Measurements from ENCODE around the gene SCYL1.
"Not testable (repeated sequence)": the region's sequence is repeated elsewhere in the genome, so short reads cannot be mapped to it uniquely, and the experiment has no call there.

The SCYL1 gene

GRCh38 chr11:65522718-65523630 lies 1.9 kb upstream of the SCYL1 start:
- not testable (repeated sequence) for H4K91ac ChIP-seq (ENCODE audit: low read depth, low read length); H3K9me3 ChIP-seq (ENCODE audit: insufficient read depth, low read depth, low read length); H3K4me2 ChIP-seq (ENCODE audit: low read length); H2BK5ac ChIP-seq (ENCODE audit: low read depth, low read length, poor library complexity); H3K79me1 ChIP-seq (ENCODE audit: low read length); H3K27ac ChIP-seq (ENCODE audit: low read depth, low read length); H3K23ac ChIP-seq (ENCODE audit: low read length); H3K14ac ChIP-seq (ENCODE audit: low read length); H2AFZ ChIP-seq (ENCODE audit: insufficient read depth, low read length, poor library complexity); DNase-seq; H3K18ac ChIP-seq (ENCODE audit: low read length); H4K12ac ChIP-seq (ENCODE audit: low read depth, low read length); H2BK120ac ChIP-seq (ENCODE audit: insufficient read depth, low read length, poor library complexity); H3K27me3 ChIP-seq (ENCODE audit: insufficient read depth, low read length); H3K9ac ChIP-seq (ENCODE audit: low read length); H4K8ac ChIP-seq (ENCODE audit: low read depth, low read length); H3K4me3 ChIP-seq (ENCODE audit: low read depth, low read length); H3K4ac ChIP-seq (ENCODE audit: low read depth, low read length); H2BK12ac ChIP-seq (ENCODE audit: low read length); H2AK5ac ChIP-seq (ENCODE audit: low read length)
- no CpG with 5 or more reads among the region's 18 CpGs for WGBS (ENCODE audit: extremely low coverage, insufficient coverage, insufficient read length)
- Histone ChIP-seq H3K4me1 (ENCODE audit: control insufficient read depth in 1 of 2, insufficient read depth in 2 of 2, low read length in 2 of 2) (peaks cover 14 to 22% of the 10 kb centered on the region in 2 experiments), H3K79me2 (ENCODE audit: control insufficient read depth, insufficient read depth, low read length, poor library complexity) (peaks cover 10% of the 10 kb centered on the region), H3K36me3 (ENCODE audit: control insufficient read depth in 1 of 2, insufficient read depth in 2 of 2, low read length in 2 of 2) (peaks cover 17% of the 10 kb centered on the region in 2 experiments)

- not testable (repeated sequence) for H3K4ac ChIP-seq (ENCODE audit: low read depth, low read length); H3K18ac ChIP-seq (ENCODE audit: low read length); DNase-seq; H3K9me3 ChIP-seq (ENCODE audit: insufficient read depth, low read depth, low read length); H4K91ac ChIP-seq (ENCODE audit: low read depth, low read length); H3K23ac ChIP-seq (ENCODE audit: low read length); H2AK5ac ChIP-seq (ENCODE audit: low read length); H3K14ac ChIP-seq (ENCODE audit: low read length); H4K12ac ChIP-seq (ENCODE audit: low read depth, low read length); H3K4me3 ChIP-seq (ENCODE audit: low read depth, low read length); H4K8ac ChIP-seq (ENCODE audit: low read depth, low read length); H3K79me1 ChIP-seq (ENCODE audit: low read length); H2BK120ac ChIP-seq (ENCODE audit: insufficient read depth, low read length, poor library complexity); H2BK12ac ChIP-seq (ENCODE audit: low read length); H3K27ac ChIP-seq (ENCODE audit: low read depth, low read length); H2AFZ ChIP-seq (ENCODE audit: insufficient read depth, low read length, poor library complexity); H3K4me2 ChIP-seq (ENCODE audit: low read length); H2BK5ac ChIP-seq (ENCODE audit: low read depth, low read length, poor library complexity); H3K9ac ChIP-seq (ENCODE audit: low read length); H3K27me3 ChIP-seq (ENCODE audit: insufficient read depth, low read length)
- Histone ChIP-seq H3K79me2 (ENCODE audit: control insufficient read depth, insufficient read depth, low read length, poor library complexity) (peaks cover 10% of the 10 kb centered on the region), H3K36me3 (ENCODE audit: control insufficient read depth in 1 of 2, insufficient read depth in 2 of 2, low read length in 2 of 2) (peaks cover 18% of the 10 kb centered on the region in 2 experiments), H3K4me1 (ENCODE audit: control insufficient read depth in 1 of 2, insufficient read depth in 2 of 2, low read length in 2 of 2) (peaks cover 14 to 22% of the 10 kb centered on the region in 2 experiments)
- no CpG with 5 or more reads among the region's 7 CpGs for WGBS (ENCODE audit: extremely low coverage, insufficient coverage, insufficient read length)
Observed at GRCh38 chr11:65523631-65523968, 1.3 kb upstream of the SCYL1 start.

- no peak overlapping the region for H4K8ac ChIP-seq (ENCODE audit: low read depth, low read length)
- DNase-seq, result no peak
- H4K91ac ChIP-seq (ENCODE audit: low read depth, low read length), result peak overlapping the region; percentile 0
- no peak overlapping the region for H3K4me3 ChIP-seq (ENCODE audit: low read depth, low read length)
- no peak overlapping the region for H3K23ac ChIP-seq (ENCODE audit: low read length)
- no peak overlapping the region for H2AK5ac ChIP-seq (ENCODE audit: low read length)
- no peaks in the 10 kb centered on the region for H3K27me3 ChIP-seq (ENCODE audit: insufficient read depth, low read length)
- no peak overlapping the region for H3K4ac ChIP-seq (ENCODE audit: low read depth, low read length)
- H3K79me2 ChIP-seq (ENCODE audit: control insufficient read depth, insufficient read depth, low read length, poor library complexity), result peaks cover 10% of the 10 kb centered on the region
- peaks cover 23 to 24% of the 10 kb centered on the region in 2 experiments for H3K36me3 ChIP-seq (ENCODE audit: control insufficient read depth in 1 of 2, insufficient read depth in 2 of 2, low read length in 2 of 2)
- no peak overlapping the region for H2BK5ac ChIP-seq (ENCODE audit: low read depth, low read length, poor library complexity)
- H3K18ac ChIP-seq (ENCODE audit: low read length), result no peak overlapping the region
- H4K12ac ChIP-seq (ENCODE audit: low read depth, low read length), result no peak overlapping the region
- peaks cover 10% of the 10 kb centered on the region for H3K79me1 ChIP-seq (ENCODE audit: low read length)
- H3K14ac ChIP-seq (ENCODE audit: low read length), result no peak overlapping the region
- no CpG with 5 or more reads among the region's 12 CpGs for WGBS (ENCODE audit: extremely low coverage, insufficient coverage, insufficient read length)
- no peak overlapping the region for H3K9ac ChIP-seq (ENCODE audit: low read length)
- H3K27ac ChIP-seq (ENCODE audit: low read depth, low read length), result no peak overlapping the region
- H3K4me1 ChIP-seq (ENCODE audit: control insufficient read depth in 1 of 2, insufficient read depth in 2 of 2, low read length in 2 of 2), result peaks cover 14 to 22% of the 10 kb centered on the region in 2 experiments
- no peak overlapping the region for H2AFZ ChIP-seq (ENCODE audit: insufficient read depth, low read length, poor library complexity)
- no peaks in the 10 kb centered on the region for H3K9me3 ChIP-seq (ENCODE audit: insufficient read depth, low read depth, low read length)
- no peak overlapping the region for H2BK120ac ChIP-seq (ENCODE audit: insufficient read depth, low read length, poor library complexity)
- H3K4me2 ChIP-seq (ENCODE audit: low read length), result peak overlapping the region; percentile 53
- H2BK12ac ChIP-seq (ENCODE audit: low read length), result peak overlapping the region; percentile 19
Observed at GRCh38 chr11:65524014-65524740, 706 bp upstream of the SCYL1 start.

- peaks cover 10% of the 10 kb centered on the region for H3K79me1 ChIP-seq (ENCODE audit: low read length)
- WGBS (ENCODE audit: extremely low coverage, insufficient coverage, insufficient read length), result no CpG with 5 or more reads among the region's 31 CpGs
- peak overlapping the region; percentile 95 for H2BK120ac ChIP-seq (ENCODE audit: insufficient read depth, low read length, poor library complexity)
- H3K23ac ChIP-seq (ENCODE audit: low read length), result peak overlapping the region; percentile 7
- H2BK12ac ChIP-seq (ENCODE audit: low read length), result peak overlapping the region; percentile 23
- peak overlapping the region; percentile 84 for H2AK5ac ChIP-seq (ENCODE audit: low read length)
- peak overlapping the region; percentile 48 for H2AFZ ChIP-seq (ENCODE audit: insufficient read depth, low read length, poor library complexity)
- peak overlapping the region; percentile 97 for H4K91ac ChIP-seq (ENCODE audit: low read depth, low read length)
- peaks cover 38 to 40% of the 10 kb centered on the region in 2 experiments for H3K36me3 ChIP-seq (ENCODE audit: control insufficient read depth in 1 of 2, insufficient read depth in 2 of 2, low read length in 2 of 2)
- DNase-seq, result no peak
- H3K27me3 ChIP-seq (ENCODE audit: insufficient read depth, low read length), result no peaks in the 10 kb centered on the region
- H4K8ac ChIP-seq (ENCODE audit: low read depth, low read length), result peak overlapping the region; percentile 97
- H3K9ac ChIP-seq (ENCODE audit: low read length), result peak overlapping the region; percentile 80
- peak overlapping the region; percentile 99 for H3K14ac ChIP-seq (ENCODE audit: low read length)
- H3K4me1 ChIP-seq (ENCODE audit: control insufficient read depth in 1 of 2, insufficient read depth in 2 of 2, low read length in 2 of 2), result peaks cover 14 to 22% of the 10 kb centered on the region in 2 experiments
- H2BK5ac ChIP-seq (ENCODE audit: low read depth, low read length, poor library complexity), result peak overlapping the region; percentile 87
- peak overlapping the region; percentile 97 for H3K18ac ChIP-seq (ENCODE audit: low read length)
- peak overlapping the region; percentile 92 for H3K4ac ChIP-seq (ENCODE audit: low read depth, low read length)
- peak overlapping the region; percentile 75 for H4K12ac ChIP-seq (ENCODE audit: low read depth, low read length)
- H3K9me3 ChIP-seq (ENCODE audit: insufficient read depth, low read depth, low read length), result peaks cover 2% of the 10 kb centered on the region
- peaks cover 10% of the 10 kb centered on the region for H3K79me2 ChIP-seq (ENCODE audit: control insufficient read depth, insufficient read depth, low read length, poor library complexity)
- H3K27ac ChIP-seq (ENCODE audit: low read depth, low read length), result no peak overlapping the region
- peak overlapping the region; percentile 84 for H3K4me3 ChIP-seq (ENCODE audit: low read depth, low read length)
- peak overlapping the region; percentile 91 for H3K4me2 ChIP-seq (ENCODE audit: low read length)
Observed at GRCh38 chr11:65525546-65526480, 930 bp downstream of the SCYL1 start.

Data from trophoblast cell (in vitro differentiated cells and primary cell).